ENCODE measurements around the gene KCTD20. TPM values are rescaled to one million over a fixed set of nuclear protein-coding genes. Genes with fewer than 3 reads are reported as not detected.
A peak's percentile ranks its signal among the peaks of the same experiment; 100 is the strongest.

The KCTD20 gene
- total RNA-seq, 1 donor from 2014 or later, result 41.3 TPM

GRCh38 chr6:36431197-36431596 is 11.6 kb upstream of the KCTD20 start:
- Histone ChIP-seq H3K79me2 (ENCODE audit: low read depth) (no peaks in the 10 kb centered on the region), H2AFZ (replicated peaks) (no peak overlapping the region), H3F3A (ENCODE audit: low read depth) (no peaks in the 10 kb centered on the region), H4K20me1 (ENCODE audit: low read depth) (no peaks in the 10 kb centered on the region), H3K4me1 (no peaks in the 10 kb centered on the region), H3K9ac (no peak overlapping the region), H3K9me3 (ENCODE audit: low read depth) (no peaks in the 10 kb centered on the region), H3K4me2 (no peak overlapping the region), H3K27me3 (no peaks in the 10 kb centered on the region), H3K4me3 (no peak overlapping the region), H3K36me3 (no peaks in the 10 kb centered on the region), H3K27ac (no peak overlapping the region)
- no peak for DNase-seq (ENCODE audit: low spot score)
- Mint-ChIP-seq H3K4me1 (no peaks in the 10 kb centered on the region), H3K4me3 (no peak overlapping the region), H3K27me3 (ENCODE audit: insufficient read depth, low read depth) (no peaks in the 10 kb centered on the region), H3K9me3 (no peaks in the 10 kb centered on the region), H3K27ac (no peak overlapping the region), H3K36me3 (no peaks in the 10 kb centered on the region)
- TF ChIP-seq EZH2phosphoT487 (IDR thresholded peaks at IDR 0.05) (no peak), EZH2 (IDR thresholded peaks at IDR 0.05) (no peak), CTCF (IDR thresholded peaks at IDR 0.05) (no peak)

DNA sequence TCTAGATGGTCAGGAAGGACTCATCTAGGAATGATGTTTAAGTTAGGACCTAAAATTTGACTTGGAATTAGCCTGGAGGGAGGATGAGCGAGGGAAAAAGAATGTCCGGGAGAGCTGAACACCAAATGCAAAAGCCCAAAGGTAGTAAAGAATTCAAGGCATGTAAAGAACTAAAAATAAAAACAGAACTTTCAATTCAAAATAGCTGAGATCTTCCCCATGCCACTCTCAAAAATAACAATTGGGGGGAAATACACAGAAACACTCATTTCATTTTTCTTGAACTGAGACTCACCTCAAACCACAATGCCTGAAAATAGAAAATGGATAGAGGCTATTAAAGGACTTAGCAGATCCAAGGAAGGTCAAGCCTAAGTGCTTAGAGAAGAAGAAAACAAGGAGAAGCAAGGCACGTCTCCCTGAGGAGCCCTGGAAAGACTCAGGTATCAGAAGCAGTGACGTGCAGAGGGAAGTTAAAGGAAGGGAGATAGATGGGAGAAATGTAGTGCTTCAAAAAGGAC is 10.6 kb upstream of the KCTD20 start:
- Histone ChIP-seq H3K9me3 (ENCODE audit: low read depth) (no peaks in the 10 kb centered on the region), H3K36me3 (no peaks in the 10 kb centered on the region), H4K20me1 (ENCODE audit: low read depth) (no peaks in the 10 kb centered on the region), H3F3A (ENCODE audit: low read depth) (no peaks in the 10 kb centered on the region), H3K27ac (no peak overlapping the region), H3K4me1 (no peaks in the 10 kb centered on the region), H3K4me2 (no peak overlapping the region), H2AFZ (replicated peaks) (no peak overlapping the region), H3K27me3 (no peaks in the 10 kb centered on the region), H3K4me3 (no peak overlapping the region), H3K79me2 (ENCODE audit: low read depth) (no peaks in the 10 kb centered on the region), H3K9ac (no peak overlapping the region)
- Mint-ChIP-seq H3K36me3 (no peaks in the 10 kb centered on the region), H3K27ac (no peak overlapping the region), H3K9me3 (no peaks in the 10 kb centered on the region), H3K4me3 (peak overlapping the region; percentile 14), H3K4me1 (no peaks in the 10 kb centered on the region), H3K27me3 (ENCODE audit: insufficient read depth, low read depth) (no peaks in the 10 kb centered on the region)
- TF ChIP-seq EZH2 (IDR thresholded peaks at IDR 0.05) (no peak), EZH2phosphoT487 (IDR thresholded peaks at IDR 0.05) (no peak), CTCF (IDR thresholded peaks at IDR 0.05) (no peak)
- no peak for DNase-seq (ENCODE audit: low spot score)

DNA sequence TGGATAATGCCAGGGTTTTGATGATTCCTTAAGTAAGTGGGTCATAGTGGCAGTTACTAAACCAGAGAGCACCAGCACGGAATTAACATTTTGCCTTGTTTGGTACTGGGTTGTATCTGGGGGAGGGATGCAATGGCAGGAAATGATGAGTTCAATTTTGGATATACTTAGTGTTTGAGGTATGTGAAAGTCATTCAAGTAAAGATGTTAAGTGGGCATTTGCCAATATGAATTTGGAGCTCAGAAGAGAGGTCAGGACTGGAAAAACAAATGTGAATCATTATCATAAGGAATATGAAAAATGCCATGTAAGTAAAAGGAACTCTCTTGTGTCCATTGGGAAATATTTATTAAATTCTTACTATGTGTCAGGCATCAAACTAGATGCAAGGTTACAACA is 6.3 kb upstream of the KCTD20 start:
- H3K36me3 ChIP-seq, result no peaks in the 10 kb centered on the region
- Mint-ChIP-seq H3K27ac (no peak overlapping the region), H3K4me1 (peaks cover 9% of the 10 kb centered on the region), H3K36me3 (no peaks in the 10 kb centered on the region), H3K9me3 (no peaks in the 10 kb centered on the region), H3K27me3 (ENCODE audit: insufficient read depth, low read depth) (no peaks in the 10 kb centered on the region), H3K4me3 (no peak overlapping the region)
- no peak overlapping the region for H2AFZ ChIP-seq (replicated peaks)
- H3K9ac ChIP-seq, result no peak overlapping the region
- no peaks in the 10 kb centered on the region for H3K27me3 ChIP-seq
- no peak overlapping the region for H3K4me3 ChIP-seq
- DNase-seq (ENCODE audit: low spot score), result no peak
- no peaks in the 10 kb centered on the region for H3K9me3 ChIP-seq (ENCODE audit: low read depth)
- H3K4me2 ChIP-seq, result no peak overlapping the region
- no peaks in the 10 kb centered on the region for H4K20me1 ChIP-seq (ENCODE audit: low read depth)
- no peak for TF ChIP-seq EZH2phosphoT487 (IDR thresholded peaks at IDR 0.05)
- no peak for TF ChIP-seq CTCF (IDR thresholded peaks at IDR 0.05)
- no peak for TF ChIP-seq EZH2 (IDR thresholded peaks at IDR 0.05)
- H3F3A ChIP-seq (ENCODE audit: low read depth), result peaks cover 10% of the 10 kb centered on the region
- no peak overlapping the region for H3K27ac ChIP-seq
- H3K4me1 ChIP-seq, result peaks cover 5% of the 10 kb centered on the region
- H3K79me2 ChIP-seq (ENCODE audit: low read depth), result no peaks in the 10 kb centered on the region

All from neural progenitor cell (in vitro differentiated cells).